ENCODE measurements around the gene ATG7.
"Not testable (repeated sequence)": the region's sequence is repeated elsewhere in the genome, so short reads cannot be mapped to it uniquely, and the experiment has no call there.

- TF ChIP-seq POLR2A (IDR thresholded peaks at IDR 0.05), result not testable (repeated sequence)
- TF ChIP-seq, protein P1, sequence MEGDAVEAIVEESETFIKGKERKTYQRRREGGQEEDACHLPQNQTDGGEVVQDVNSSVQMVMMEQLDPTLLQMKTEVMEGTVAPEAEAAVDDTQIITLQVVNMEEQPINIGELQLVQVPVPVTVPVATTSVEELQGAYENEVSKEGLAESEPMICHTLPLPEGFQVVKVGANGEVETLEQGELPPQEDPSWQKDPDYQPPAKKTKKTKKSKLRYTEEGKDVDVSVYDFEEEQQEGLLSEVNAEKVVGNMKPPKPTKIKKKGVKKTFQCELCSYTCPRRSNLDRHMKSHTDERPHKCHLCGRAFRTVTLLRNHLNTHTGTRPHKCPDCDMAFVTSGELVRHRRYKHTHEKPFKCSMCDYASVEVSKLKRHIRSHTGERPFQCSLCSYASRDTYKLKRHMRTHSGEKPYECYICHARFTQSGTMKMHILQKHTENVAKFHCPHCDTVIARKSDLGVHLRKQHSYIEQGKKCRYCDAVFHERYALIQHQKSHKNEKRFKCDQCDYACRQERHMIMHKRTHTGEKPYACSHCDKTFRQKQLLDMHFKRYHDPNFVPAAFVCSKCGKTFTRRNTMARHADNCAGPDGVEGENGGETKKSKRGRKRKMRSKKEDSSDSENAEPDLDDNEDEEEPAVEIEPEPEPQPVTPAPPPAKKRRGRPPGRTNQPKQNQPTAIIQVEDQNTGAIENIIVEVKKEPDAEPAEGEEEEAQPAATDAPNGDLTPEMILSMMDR (IDR thresholded peaks at IDR 0.05), result not testable (repeated sequence)
Observed at GRCh38 chr3:11572660-11573059, 300.5 kb downstream of the ATG7 start.

Data from thyroid gland (tissue), 4 donors.